GM13976 (cell line): ENCODE results near the gene EPB41L5.

Experiments used
- DNase-seq: peaks from one replicate; pipeline ENCODE4 v3.0.0; 2012; ENCODE audit warnings: low spot score
- in situ Hi-C: fragments of 300-500 bp; cut with MboI; formaldehyde crosslinking; loops from one replicate; pipeline ENCODE4 v1.12.0; 2022; ENCODE audit warnings: low sequenced_read_pairs, mixed read lengths, inconsistent platforms; ENCODE audit not compliant: unreplicated experiment
- TF ChIP-seq, protein P1 (sequence below): IDR thresholded peaks from 2 replicates; pipeline ENCODE4 v1.5.1; 2012; ENCODE audit warnings: borderline replicate concordance, mild to moderate bottlenecking; ENCODE audit not compliant: insufficient read depth; ENCODE audit errors: extremely low read depth, missing control alignments, control extremely low read depth

EPB41L5 gene

DNA sequence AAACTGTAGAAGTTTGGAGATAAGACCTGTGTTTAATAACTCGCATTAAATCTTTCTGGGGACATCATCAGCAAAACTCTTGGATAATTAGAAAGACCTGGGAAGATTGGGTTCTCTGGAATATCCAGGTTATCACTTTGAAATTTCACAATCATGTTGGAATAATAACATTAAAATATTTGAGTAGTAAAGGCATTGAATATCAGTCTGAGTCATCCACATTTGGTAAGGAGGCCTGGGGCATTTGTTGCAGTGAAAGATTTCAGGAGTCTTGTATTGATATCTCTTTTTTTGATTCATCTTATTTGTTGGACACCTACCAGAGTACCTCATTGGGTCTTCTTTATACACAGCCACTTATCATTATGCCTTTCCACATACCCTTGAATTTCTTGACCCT lies 95.9 kb downstream of the EPB41L5 start:
- in situ Hi-C loops = no loop called here
- TF ChIP-seq, protein P1, sequence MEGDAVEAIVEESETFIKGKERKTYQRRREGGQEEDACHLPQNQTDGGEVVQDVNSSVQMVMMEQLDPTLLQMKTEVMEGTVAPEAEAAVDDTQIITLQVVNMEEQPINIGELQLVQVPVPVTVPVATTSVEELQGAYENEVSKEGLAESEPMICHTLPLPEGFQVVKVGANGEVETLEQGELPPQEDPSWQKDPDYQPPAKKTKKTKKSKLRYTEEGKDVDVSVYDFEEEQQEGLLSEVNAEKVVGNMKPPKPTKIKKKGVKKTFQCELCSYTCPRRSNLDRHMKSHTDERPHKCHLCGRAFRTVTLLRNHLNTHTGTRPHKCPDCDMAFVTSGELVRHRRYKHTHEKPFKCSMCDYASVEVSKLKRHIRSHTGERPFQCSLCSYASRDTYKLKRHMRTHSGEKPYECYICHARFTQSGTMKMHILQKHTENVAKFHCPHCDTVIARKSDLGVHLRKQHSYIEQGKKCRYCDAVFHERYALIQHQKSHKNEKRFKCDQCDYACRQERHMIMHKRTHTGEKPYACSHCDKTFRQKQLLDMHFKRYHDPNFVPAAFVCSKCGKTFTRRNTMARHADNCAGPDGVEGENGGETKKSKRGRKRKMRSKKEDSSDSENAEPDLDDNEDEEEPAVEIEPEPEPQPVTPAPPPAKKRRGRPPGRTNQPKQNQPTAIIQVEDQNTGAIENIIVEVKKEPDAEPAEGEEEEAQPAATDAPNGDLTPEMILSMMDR = no peak
- DNase-seq = no peak

GRCh38 chr2:120109186-120110061 lies 96.5 kb downstream of the EPB41L5 start:
- in situ Hi-C loops = no loop called here
- DNase-seq = peak; percentile 41
- TF ChIP-seq, protein P1 = peak; percentile 28

DNA sequence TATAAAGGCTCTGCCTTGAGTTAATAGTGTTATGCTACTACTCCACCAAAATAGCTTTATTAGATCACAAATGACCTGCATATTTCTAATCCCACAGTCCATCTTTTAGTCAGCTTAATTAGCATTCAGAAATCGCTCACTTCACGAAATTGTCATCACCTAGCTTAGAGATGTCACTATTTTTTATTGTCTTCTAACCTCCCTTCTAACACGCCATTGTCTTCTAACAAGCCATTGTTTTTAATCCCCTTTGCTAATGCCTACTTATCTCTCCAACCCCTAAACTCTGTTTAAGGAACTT lies 97.1 kb downstream of the EPB41L5 start:
- in situ Hi-C loops = no loop called here
- DNase-seq = no peak
- TF ChIP-seq, protein P1 = no peak

GRCh38 chr2:120110507-120110906 lies 97.6 kb downstream of the EPB41L5 start:
- TF ChIP-seq, protein P1 = no peak
- DNase-seq = no peak
- in situ Hi-C loops = no loop called here

DNA sequence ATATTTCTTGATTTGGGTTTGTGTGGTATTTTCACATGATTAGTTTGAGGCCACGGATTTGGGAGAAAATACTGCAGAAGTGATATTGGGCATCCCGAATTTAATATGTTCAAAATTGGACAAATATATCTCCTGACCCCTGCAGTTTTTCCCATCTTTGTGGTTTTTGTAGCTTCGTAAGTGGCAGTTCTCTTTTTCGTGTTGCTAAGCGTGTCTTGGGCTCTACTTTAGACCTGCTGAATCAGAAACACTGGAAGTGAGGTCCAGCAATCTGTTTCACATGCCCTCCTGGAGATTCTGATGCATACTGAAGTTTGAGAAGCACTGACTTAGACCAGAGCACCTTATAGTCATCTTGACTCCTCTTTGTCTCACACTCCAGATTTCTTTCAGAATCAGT lies 98.3 kb downstream of the EPB41L5 start:
- no peak for DNase-seq
- TF ChIP-seq, protein P1 = no peak
- in situ Hi-C loops = no loop called here

DNA sequence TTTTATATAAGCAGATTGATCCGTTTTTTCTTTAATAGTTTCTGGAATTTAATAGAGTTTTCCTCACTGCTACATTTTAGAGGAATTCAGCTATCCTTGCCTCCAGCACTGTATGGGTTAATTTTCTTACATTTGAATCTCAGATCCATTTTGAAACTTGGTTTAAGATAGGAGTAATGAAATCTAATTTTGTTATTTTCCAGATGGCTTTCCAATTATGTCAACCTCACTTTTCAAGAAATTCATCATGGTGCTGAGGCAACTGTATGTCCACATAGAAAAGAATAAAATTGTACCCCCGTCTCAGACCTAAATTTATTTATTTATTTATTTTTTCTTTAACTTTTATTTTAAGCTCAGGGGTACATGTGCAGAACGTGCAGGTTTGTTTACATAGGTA lies 105.1 kb downstream of the EPB41L5 start:
- in situ Hi-C loops = no loop called here
- TF ChIP-seq, protein P1 = no peak
- no peak for DNase-seq
